GM19455 (cell line): Measurements from ENCODE around the gene ELAVL3.

Experiments used
- ATAC-seq: cut with Tn5 transposase; IDR thresholded peaks from one replicate; pipeline ENCODE4 v1.9.1; 2021; ENCODE audit not compliant: unreplicated experiment

The ELAVL3 gene

DNA sequence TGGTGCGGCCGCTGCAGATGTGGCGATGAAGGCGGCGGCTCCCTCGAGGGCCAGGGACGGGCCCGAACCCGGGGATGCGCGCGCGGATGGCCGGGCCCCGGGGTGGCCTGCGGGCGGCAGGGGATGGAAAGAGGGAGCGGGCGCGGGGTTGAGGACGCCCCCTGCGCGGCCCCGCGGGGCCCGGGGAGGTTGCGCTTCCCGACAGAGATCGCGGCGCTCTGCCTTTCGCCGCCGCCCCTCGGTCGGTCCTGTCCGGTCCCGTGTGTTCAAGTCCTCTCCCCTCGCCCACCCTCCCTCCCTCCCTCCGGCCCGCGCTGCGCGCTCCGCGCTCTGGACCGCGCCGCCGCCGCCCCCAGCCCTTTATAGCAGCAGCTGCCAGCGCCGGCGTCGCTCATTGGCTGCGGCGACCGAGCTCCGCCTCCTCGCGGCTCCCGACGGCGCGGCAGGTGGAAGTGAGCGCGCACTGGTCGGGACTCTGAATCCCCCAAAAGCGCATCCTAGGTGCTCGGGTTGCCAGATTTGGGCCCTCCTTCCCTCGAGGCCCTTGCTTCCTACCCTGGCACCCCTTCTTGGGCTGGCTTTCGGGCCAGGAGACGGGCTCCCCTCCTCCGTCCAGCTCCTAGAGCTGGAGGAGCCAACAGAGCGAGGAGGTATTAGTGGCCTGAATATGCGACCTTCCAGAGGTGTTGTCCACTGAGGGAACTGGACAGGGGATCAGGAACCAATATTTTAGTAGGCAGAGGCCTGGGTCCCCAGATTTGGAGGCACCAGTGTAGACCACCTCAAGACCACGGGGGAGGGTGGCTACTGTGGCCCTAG lies at the start of gene ELAVL3:
ELAVL3 (minus strand) TSS at position 332 of the 819 bp plus-strand sequence. CDS start 438 bp downstream, outside the sequence.
- ATAC-seq = no peak

DNA sequence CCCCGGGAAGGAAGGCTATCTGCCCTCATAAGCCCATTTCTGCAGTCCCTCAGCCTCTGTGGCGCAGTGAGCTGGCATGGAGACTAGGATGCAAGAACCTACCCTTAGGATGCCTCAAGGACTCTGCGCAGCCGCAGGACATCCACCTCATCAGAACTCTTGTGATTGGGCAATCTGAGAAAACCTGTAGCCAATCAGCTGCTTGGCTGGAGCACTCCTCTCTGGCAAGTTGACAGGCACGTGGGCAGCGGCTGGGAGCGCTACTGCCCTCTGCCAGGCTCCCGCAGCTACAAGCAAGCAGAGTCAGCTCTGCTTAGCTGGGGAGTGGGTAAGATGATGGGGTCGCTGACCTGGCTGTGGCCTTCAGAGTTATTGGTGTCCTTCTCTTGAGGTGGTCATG lies 49.6 kb upstream of the ELAVL3 start:
- ATAC-seq = no peak

DNA sequence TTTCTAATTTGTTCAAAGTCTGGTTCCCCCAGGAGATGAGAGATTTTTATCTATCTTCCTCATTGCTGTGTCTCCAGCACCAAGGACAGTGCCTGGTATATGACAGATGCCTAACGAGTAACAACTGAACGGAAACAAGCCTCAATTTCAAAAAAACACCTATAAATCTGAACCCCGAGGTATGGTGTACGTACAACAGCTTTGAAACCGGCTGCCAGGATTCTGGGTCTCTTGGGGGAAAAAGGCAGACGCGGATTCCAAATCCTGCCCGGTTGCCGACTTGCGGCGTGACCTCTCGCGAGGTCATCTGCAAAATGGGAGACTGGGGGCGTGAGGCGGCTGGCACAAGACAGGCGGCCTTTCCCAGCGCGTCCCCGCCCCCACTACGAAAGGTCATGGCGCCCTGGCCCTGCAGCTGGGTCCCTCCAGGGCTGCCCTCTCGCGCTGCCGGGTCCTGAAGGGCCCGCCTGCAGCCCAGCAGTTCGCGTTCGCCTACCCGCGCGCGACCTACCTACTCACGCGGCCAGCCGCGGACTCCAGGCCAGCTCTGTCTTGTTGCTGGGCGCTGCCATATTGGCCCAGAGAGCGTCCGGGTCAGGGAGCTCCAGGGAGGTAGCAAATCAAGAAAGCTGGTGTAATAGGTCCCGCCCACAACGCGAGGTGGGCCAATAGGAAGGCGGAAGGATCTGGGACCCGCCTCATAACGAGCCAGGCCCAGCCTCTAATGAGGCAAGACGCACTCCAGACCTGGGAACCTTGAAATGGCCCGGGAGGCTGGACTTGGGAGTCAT lies 47.9 kb upstream of the ELAVL3 start, which contains the start of gene ECSIT:
ECSIT (minus strand) TSS at position 584 of the 791 bp plus-strand sequence. CDS start 9,964 bp downstream, outside the sequence.
- peak; percentile 92 for ATAC-seq

DNA sequence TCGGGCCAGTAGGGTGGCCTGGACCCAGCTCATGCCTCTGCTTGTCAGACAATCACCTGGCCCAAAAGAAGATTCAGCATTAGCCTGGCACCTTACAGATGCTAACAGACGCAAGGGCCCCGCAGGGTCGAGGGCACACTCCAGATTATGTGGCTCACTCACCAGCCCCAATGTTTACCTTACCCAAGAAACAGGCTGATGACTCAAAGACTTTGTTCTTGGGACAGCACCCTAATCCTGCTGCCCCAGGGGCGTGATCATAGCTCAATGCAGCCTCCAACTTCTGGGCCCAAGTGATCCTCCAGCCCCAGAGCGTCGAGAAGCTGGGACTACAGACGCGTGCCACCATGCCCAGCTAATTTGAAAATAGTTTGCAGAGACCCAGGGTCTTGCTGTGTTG lies 38.3 kb upstream of the ELAVL3 start:
- no peak for ATAC-seq

DNA sequence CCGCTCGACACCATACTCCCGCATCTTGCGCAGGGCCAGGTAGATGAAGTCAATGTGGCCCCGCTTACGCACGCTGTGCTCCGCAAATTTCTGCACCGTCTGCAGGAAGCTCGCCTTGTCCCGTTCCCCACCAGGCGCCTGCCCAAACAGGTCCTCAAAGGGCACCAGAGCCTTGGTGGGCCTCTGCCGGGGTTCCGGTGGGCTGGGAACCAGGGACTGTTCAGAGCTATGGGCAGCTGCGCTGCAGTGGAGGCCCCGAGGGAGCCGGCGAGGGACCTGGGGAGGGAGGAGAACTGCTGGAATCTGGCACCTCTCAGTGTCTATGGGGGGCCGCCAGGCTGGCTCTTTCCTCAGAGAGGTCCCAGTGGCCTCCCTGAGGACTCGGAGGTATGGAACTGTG lies 33.1 kb upstream of the ELAVL3 start:
- ATAC-seq = no peak

DNA sequence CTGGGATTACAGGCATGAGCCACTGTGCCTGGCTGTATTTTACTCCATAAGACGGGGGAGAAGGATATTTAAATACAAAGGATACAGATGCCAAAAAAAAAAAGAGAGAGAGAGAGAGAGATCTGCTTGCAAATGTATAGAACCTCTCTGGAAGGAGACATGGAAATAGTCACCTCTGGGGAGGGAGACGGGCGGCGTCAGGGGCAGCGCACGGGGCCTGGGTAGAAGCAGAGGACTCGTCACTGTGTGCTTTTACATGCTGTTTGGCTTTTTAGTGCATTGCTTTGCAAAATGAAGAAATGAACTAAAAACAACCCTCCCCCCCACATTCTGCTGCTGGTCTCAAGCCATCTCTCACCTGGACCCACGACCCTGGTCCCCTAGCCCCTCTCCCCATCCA lies 29.6 kb upstream of the ELAVL3 start:
- ATAC-seq = no peak

DNA sequence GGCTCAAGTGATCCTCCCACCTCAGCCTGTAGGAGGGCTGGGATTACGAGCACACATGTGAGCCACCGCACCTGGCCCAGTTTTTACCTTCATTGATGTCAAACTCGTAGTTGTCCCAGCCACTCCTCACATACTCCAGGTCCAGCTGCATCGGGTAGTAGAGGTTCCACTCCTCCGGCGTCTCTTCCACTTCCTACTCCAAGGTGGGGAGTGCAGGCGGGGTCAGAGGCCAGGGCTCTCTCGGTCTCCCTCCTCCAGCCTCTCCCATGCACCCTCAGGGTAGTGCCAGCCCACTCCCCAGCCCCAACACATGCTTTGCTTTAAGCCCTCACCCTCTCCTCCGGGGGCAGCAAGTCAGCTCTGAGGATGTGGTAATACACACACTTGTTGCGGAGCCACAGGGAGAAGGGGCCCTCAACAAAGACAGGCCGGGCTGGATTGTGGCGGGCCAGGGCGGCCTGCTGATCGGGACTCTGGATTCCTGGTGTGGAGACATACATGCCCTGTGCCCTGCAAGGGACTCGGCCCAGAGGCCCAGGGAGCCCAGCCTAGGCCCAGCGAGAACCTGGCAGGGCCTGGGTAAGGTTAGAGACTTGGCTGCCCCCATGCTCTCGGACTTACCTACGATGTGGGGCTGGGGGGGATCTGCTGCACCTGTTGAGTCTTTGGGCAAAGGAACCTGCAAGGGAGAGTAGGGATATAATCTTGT lies 26.7 kb upstream of the ELAVL3 start:
- ATAC-seq = no peak

DNA sequence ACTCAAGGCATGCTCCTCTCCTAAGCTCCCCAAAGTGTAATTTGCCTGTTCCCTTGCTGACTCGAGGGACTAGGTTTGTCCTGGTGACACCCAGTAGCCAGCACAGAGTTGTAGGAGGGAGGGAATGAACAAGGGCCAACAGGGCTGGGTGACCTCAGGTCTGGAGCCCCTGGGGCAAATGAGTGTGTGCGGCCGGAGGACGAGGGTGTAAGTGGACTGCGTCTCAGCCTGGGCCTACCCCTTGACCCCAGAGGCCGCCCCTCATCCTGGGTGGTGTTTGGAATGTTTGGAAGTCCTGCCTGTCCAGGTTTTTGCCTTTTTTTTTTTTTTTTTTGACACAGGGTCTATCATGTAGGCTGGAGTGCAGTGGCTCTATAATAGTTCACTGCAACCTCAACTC lies 26.1 kb upstream of the ELAVL3 start:
- ATAC-seq = no peak

DNA sequence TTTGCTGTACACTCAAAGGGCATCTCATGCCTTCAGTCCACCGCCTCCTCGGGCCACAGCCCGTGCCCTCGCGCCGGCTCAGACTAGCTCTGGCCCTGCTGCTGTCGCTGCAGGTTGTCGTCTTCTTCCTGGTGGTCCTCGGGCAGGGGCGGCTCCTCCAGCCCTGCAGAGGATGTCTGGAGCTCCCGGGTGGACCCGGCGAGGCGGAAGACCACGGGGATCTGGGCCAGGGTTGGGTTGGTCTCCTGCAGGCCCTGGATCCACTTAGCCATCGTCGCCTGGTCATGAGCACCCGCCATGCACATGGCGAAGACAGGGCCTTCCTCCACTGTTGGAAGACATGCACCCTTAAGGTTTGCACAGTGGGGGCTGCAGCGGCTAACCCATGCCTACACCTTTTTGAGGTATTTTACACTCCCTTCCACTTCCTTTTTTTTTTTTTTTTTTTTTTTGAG lies 25.3 kb upstream of the ELAVL3 start:
- ATAC-seq = peak; percentile 29

DNA sequence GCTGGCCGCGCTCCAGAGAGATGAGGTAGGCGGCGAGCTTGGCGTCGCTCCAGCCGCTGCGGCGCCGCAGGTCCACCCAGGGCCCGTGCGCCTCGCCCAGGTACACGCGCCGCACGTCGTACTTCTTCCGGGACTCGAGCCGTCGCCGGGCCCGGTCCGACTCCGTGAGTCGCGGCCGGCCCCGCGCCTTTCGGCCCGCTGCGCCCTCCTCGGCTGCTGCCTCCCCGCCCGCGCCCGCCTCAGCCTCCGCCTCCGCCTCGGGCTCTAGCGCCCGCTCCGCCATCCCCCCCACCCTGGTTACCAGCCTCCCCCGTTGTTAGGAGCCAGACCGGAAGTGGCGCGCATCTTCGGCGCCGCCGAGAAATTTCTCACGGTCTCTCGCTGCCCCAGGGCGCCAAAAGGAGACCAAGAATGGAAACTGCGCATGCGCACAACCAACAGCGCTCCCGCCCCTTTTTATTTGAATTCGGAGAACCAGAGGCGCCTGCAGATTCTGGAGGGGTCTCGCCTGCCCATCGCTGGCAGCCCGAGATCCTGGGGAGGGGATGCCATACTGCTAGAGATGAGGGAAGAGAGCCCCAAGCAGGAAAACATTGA lies 24.8 kb upstream of the ELAVL3 start, which contains the start of gene ZNF653:
ZNF653 (minus strand) TSS at position 336 of the 597 bp plus-strand sequence; CDS start at position 283, 53 bp downstream.
- peak; percentile 57 for ATAC-seq

DNA sequence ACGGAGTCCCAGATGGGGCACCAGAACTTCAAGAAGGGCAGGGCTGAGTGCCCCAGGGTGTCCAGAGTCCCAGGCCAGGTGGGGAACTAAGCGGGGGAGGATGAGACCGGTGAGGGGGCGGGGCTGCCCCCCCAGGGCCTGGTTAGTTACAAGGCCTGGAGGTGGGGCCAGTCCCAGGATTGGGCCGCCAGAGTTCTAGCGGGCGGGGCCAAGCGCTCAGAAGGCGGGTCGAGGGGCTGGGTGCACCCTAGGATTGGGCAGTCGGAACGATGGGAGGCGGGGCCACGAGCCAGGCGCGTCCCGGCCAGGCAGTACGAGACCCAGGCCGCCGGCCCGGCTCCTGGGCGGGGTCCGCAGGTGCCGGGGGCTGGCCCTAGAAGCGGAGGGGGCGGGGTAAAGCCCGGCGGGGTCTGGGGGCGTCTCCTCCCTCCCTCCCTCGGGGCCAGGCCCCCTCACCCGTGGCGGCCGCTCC lies 24.2 kb upstream of the ELAVL3 start:
- peak; percentile 79 for ATAC-seq

DNA sequence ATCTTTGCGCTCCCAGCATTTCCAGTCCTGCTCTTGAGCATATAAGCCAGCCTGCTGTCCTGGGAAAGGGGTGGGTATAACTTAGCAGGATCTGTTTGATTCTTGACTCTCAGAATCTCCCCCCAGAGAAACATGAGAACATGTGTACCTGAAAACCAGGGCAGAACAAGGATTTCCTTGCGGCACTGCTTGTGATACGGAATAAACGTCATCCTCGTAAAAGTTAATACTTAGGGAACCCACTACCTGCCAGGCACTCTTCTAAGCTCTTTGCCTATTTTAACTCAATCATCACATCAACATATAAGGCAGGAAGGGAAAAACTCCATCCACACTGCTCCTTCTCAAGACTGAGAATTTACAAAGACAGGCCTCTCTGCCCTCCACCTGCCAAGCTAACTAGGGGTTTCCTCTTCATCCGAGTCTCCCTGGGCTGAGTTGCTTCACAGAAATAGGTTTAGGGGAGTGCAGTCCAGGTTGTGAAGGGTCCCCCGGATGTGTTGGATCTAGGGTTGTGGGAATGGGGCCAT lies 23.7 kb upstream of the ELAVL3 start:
- ATAC-seq = no peak

DNA sequence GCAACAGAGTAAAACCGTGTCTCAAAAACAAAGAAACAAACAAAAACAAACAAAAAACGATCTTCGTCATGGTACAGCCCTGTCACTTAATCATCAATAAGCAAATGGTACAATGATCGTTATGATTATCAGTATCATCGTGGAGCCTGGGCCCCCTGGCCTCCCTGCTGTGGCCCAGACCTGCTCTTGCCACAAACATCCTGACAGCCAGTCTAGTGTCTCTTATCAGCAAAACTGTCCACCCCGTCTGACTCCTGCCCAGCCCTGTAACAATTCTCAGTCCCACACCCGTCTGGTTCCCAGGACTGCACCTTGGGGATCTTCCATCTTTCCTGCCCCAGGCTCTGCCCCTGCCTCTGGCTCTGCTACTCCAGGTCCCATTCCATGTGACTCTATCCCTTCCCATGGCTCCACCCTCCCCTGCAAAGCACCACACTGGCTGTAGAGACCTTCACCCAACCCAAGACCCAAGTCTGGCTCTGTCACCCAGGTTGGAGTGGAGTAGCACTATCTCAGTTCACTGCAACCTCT lies 19.1 kb upstream of the ELAVL3 start:
- ATAC-seq = no peak

DNA sequence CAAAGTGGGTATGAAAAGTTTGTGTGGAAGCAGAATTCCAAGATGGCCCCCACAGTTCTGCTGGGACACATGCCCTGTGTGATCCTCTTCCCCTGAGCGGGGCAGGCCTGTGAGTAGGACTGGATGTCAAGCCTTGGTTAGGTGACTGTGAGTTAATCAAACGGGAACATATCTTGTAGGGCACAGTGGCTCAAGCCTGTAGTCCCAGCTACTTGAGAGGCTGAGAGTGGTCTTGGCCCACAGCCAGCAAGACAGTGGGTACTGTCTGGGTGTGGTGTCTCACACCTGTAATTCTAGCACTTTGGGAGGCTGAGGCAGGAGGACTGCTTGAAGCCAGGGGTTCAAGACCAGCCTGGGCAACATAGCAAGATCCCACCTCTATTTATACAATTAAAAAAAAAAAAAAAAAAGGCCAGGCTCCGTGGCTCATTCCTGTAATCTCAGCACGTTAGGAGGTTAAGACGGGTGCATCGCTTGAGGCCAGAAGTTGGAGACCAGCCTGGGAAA lies 18.4 kb upstream of the ELAVL3 start:
- no peak for ATAC-seq

DNA sequence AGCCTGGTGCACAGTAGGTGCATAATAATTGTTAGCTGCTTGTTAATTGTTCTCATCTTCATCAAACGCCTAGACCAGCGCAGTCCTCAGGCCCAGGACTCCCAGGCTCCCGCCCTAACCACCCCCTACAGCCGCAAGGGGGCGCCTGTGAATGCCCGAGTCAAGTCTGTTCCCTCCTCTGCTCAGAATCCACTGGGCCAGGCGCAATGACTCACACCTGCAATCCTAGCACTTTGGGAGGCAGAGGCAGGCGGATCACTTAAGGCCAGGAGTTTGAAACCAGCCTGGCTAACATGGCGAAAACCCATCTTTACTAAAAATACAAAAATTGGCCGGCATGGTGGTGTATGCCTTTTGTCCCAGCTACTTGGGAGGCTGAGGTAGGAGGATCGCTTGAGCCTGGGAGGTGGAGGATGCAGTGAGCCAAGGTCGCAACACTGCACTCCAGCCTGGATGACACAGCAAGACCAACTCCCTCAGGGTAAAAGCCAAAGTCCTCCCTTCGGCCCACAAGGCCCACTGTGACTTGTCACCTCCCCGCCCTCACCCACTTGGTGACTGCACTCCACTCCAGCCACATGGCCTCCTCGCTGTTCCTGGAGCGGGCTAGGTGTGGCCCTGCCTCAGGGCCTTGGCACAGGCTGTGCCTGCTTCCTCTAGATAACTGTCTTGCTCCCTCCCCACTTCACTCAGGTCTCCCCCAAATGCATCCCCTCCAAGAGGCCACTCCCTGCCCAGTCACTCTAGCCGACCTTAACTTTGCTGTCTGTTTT lies 15.7 kb upstream of the ELAVL3 start:
- ATAC-seq = no peak

DNA sequence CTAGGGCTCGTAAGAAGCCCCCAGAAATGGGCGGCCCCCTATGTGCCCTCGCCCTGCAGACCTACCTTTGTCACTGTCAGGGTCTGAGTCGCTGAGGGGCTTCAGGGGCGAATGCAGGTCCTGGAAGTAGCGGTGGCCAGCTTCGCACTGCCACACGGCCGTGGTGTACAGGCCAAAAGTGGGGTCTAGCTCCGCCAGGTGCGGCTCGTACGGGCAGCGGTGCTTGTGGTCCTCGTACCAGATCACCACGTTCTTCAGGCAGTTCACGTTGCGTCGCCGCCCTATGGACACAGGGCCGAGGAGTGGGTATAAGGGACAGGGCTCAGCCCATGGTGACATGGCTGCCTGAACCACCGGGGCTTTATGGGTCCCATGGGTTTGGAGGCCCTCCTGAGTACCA lies 15.0 kb upstream of the ELAVL3 start:
- no peak for ATAC-seq

DNA sequence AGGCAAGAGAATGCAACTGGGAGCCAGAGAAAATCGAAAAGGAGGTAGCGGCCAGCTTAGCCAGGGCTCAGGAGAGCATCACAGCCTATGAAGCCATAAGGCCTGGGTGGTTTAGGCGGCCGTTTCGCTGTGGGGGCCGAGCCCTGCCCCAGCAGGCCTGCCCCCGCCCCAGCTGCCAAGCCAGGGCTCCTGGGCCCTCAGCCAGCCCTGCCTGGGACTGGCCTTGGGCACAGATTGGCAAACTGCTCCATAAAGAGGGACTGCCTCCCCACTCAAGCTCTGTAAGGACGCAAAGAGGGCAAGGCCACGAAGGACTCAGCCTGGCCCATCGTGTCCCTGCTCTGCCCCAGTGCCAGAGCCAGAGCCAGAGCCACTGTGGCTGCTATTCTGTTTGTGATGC lies 14.6 kb upstream of the ELAVL3 start:
- ATAC-seq = no peak

DNA sequence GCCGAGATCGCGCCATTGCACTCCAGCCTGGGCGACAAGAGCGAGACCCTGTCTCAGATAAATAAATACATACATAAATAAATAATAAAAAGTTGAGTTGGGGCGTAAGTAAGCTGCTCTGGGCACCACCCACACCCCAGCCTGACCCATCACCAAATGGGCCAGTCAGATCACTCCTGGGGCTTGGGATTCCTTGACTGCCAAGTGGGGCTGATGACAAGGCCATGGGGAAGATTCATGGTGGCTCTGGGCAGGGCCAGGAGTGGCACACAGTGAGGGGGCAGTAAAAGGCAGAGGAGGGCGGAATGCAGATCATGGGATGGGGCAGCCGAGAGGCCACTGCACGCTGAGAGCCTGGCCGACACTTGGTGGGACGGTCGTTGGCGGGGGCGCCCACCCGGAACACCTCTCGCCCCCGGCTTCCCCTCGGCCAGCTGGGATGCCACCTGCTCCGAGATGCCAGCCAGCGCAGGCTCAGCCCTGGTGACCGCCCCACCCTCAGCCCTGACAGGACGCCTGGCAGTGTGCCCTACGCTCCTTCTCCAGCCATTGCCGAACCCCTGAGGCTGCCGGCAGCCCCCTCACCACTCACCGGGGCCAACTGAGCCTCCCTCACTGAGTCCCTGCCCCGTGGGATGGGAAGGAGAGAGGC lies 13.9 kb upstream of the ELAVL3 start:
- ATAC-seq = no peak

DNA sequence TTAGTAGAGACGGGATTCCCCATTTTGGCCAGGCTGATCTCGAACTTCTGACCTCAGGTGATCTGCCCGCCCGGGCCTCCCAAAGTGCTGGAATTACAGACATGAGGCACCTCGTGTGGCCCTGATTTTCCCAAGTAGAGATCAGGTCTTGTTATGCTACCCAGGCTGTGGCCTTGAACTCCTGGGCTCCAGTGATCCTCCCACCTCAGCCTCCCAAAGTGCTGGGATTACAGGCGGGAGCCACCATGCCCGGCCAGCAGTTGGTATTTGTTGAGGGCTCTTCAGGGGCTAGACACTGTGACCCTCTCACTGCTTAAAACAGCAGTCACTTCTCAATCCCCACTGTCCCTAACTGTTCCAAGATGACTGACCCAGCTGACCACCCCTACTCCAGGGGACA lies 8.5 kb upstream of the ELAVL3 start:
- ATAC-seq = no peak
